Measurements from ENCODE around the gene PAQR6.

PAQR6 gene

GRCh38 chr1:156247460-156248322 lies at the start of gene PAQR6:
Gene PAQR6 (minus strand): TSS chr1:156248056. CDS start chr1:156246731, 1,325 bp downstream.
- peak; percentile 97 for DNase-seq (ENCODE audit: low spot score)

- peak; percentile 77 for DNase-seq (ENCODE audit: low spot score)
These were observed 47.6 kb upstream of the PAQR6 start, which contains the start of gene GLMP for GRCh38 chr1:156295391-156295947. Gene GLMP (minus strand): TSS chr1:156295679. CDS start chr1:156295645, 34 bp downstream.

DNA sequence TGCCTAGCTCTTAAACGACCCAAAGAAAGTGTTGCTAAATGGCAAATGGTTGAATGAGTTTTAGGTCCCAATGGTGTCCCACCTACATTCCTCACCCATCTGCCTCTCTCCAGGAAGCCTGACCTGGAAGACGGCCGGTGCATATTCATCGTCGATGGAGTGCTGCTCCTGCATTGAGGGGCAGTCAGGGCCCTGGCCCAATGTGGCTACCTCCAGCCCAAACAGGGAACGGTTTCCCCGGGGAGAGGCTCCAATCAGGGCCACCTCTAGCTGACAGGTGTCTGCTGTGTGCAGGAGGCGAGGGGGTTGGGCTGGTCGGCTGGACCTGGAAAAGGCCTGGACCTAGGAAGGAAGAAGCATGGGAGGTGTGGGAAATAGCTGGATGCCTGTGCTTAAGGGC lies 46.0 kb upstream of the PAQR6 start:
- DNase-seq (ENCODE audit: low spot score): no peak

DNA sequence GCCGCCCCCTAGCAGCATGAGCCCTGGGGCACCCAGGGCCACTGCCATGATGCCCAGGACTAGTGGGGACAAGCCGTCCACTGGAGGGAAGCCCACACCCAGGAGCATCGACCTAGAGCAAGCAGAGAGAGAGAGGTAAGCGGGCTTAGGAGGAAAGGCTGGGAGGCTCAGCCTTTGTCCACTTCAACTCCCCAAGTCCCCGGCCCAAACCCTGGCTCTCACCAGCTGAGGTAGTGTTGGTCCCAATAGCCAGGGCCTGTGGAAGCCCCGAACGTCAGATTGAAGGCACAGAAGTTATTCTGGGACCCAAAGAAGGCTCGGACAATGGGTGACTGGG lies 45.2 kb upstream of the PAQR6 start:
- no peak for DNase-seq (ENCODE audit: low spot score)

GRCh38 chr1:156291226-156292061 lies 43.6 kb upstream of the PAQR6 start:
- DNase-seq (ENCODE audit: low spot score): peak; percentile 82

GRCh38 chr1:156289857-156290256 lies 42.0 kb upstream of the PAQR6 start:
- DNase-seq (ENCODE audit: low spot score): no peak

DNA sequence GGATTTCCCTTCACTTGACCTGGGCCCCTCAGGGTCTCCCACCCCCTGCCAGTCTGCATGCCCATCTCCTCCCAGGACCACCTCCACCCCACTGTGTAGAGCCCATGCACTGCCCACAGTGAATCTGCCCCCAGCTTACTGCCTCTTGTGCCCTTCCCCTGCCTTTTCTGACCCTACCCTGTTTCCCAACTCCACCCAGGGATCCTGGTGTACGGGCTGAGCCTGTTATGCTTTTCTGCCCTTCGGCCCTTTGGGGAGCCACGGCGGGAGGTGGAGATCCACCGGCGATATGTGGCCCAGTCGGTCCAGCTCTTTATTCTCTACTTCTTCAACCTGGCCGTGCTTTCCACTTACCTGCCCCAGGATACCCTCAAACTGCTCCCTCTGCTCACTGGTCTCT lies 38.2 kb upstream of the PAQR6 start:
- DNase-seq (ENCODE audit: low spot score): no peak

DNA sequence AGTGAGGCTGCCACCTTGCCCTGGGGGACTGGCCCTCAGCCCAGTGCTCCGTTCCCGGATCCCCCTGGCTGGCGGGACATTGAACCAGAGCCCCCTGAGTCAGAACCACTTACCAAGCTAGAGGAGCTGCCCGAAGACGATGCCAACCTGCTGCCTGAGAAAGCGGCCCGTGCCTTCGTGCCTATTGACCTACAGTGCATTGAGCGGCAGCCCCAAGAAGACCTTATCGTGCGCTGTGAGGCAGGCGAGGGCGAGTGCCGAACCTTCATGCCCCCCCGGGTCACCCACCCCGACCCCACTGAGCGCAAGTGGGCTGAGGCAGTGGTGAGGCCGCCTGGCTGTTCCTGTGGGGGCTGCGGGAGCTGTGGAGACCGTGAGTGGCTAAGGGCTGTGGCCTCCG lies 37.6 kb upstream of the PAQR6 start:
- DNase-seq (ENCODE audit: low spot score): no peak

- no peak for DNase-seq (ENCODE audit: low spot score)
These were observed 36.9 kb upstream of the PAQR6 start for GRCh38 chr1:156284757-156285156.

GRCh38 chr1:156284112-156284511 lies 36.3 kb upstream of the PAQR6 start, which contains the start of gene TMEM79:
Gene TMEM79 (plus strand): TSS chr1:156284325. CDS start chr1:156285227, 902 bp downstream.
- DNase-seq (ENCODE audit: low spot score): no peak

DNA sequence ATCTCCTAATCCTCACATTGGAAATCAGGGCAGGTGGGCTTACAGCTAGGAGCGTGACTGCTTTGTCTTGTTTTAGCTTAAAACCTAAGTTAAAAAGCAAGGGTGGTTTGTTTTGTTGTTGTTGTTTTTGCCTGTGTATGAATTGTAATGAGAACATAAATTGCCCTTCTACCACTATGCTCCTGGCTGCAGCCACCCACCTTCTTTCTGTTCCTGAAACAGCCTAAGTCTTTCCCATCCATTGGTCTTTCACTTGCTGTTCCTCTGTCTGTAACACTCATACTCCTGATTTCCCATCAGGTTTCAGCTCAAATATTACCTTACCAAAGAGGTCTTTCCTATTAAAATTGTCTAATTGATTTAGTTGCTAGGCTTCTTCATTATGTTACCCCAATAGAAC lies 35.7 kb upstream of the PAQR6 start:
- DNase-seq (ENCODE audit: low spot score): no peak

DNA sequence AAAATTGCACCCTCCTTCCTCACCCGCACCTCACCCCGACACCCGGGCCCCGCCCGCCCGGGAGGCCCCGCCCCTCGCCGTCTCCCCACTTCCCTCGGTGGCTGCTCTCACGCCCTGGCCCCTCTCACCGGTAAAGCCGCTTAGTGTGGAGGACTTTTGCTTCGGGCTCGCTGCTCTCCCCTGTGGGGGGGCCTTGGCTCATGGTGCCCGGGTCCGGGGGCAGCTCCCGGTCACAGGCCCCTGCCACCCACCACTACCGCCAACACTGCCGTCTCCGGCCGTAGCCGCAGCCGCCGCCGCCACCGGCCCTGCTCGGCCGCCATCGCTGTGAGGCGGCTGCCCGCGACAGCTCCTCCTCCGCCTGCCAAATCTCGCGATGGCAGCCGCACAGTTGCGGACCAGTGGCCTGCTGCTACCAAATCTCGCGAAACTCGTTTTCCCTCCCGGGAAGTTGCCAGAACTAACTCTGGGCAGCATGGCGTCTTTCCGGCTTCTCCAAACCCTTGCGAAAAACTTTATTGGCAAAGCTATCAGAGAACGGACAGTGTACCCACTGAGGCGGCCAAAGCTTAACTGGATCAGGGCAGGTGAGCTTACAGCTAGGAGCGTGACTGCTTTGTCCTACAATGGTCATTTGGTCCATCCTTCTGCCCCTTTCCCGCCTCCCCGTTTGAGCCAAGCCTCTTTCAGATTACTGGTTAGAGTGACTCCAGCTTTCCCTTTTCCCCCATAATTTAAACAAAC lies 34.8 kb upstream of the PAQR6 start, which contains the start of gene SMG5:
SMG5 (minus strand) TSS at position 347 of the 744 bp plus-strand sequence; CDS start at position 202, 145 bp downstream.
- DNase-seq (ENCODE audit: low spot score): peak; percentile 97

- peak; percentile 40 for DNase-seq (ENCODE audit: low spot score)
These were observed 34.0 kb upstream of the PAQR6 start for GRCh38 chr1:156281693-156282478.

DNA sequence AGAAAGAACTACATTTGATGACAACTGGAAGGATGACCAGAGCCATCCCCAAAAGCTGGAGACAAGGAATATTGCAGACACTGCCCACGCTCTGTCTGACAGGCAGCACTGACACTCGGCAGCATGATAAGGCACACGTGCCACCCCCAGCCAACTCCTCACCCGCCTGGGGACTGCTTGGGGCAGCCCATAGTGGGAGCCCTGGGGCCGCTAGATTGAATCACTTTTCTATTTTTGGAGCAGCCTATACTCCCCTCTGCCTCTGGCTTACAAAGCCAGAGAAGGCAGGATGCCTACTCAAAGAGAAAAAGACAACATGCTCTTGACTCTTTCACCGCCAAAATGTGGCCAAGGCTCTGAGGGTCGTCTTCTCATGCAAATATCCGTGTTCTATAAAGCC lies 33.4 kb upstream of the PAQR6 start:
- no peak for DNase-seq (ENCODE audit: low spot score)

GRCh38 chr1:156279837-156280236 lies 32.0 kb upstream of the PAQR6 start:
- DNase-seq (ENCODE audit: low spot score): no peak

DNA sequence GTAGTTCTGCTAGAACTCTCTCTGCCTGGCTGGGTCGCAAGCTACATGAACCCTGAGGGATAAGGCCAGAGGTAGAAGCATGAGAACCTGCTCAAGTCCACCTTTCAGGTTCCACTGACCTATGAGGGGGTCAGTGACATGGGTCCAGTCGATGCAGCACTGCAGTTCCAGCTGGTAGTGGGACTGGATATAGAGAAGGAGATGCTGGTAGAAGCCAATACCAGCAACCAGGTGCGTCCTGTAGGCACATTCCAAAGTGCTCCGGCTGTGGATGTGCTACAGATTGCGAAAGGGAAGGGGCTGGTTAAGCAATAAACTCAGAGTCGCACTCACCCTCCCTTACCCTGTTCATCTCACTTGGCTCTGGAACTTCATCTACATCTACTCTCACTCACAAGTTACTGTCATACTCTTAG lies 29.1 kb upstream of the PAQR6 start:
- DNase-seq (ENCODE audit: low spot score): no peak

DNA sequence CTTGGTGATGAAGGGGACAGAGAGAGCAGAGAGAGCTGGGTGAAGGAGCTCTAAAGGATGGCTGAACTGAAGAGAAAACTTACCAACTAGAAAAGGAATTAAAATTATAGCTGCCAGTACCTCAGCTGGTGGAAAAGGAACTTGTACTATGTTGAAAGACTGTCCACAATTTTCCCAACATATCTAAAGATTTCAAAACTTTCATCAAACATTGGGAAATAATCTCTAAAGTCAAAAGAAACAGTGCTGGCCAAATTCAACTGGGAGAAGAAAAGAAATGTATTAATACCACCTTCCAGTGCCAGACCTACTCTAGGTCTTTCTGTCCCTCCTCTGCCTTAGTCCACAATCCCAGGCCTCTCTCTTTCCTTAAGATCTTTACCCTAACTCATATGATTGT lies 28.7 kb upstream of the PAQR6 start:
- no peak for DNase-seq (ENCODE audit: low spot score)

DNA sequence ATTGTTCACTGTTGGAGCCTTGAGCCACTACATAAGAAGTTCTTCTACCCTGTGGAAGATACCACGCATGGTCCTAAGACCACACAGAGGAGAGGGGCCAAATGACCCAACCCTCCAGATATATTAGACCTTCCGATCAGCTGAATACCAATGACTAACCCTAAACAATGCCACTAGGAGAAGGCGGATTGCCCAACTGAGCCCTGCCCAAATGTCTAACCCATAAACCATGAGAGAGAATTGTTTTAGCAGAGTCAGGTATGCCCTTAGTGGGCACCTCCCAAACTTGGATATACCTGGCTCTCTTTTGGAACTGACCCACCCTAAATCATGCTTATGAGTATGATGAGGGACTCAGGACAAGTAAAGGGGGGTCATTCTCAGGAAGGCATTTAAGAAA lies 22.5 kb upstream of the PAQR6 start:
- no peak for DNase-seq (ENCODE audit: low spot score)

GRCh38 chr1:156268336-156268735 lies 20.5 kb upstream of the PAQR6 start:
- DNase-seq (ENCODE audit: low spot score): no peak

GRCh38 chr1:156266051-156266450 lies 18.2 kb upstream of the PAQR6 start:
- DNase-seq (ENCODE audit: low spot score): no peak

- no peak for DNase-seq (ENCODE audit: low spot score)
These were observed 15.4 kb upstream of the PAQR6 start for GRCh38 chr1:156263288-156263655.

Data from putamen (tissue), 1 donor.